Measurements from ENCODE around the gene NLRX1. TPM values are rescaled to one million over a fixed set of nuclear protein-coding genes. Genes with fewer than 3 reads are reported as not detected.
A peak's percentile ranks its signal among the peaks of the same experiment; 100 is the strongest.

Gene NLRX1
- total and polyA plus RNA-seq, 9 donors: 3.1 to 13.4 (median 7.2) TPM

- H3K9me3 ChIP-seq: no peaks in the 10 kb centered on the region
- H3K27me3 ChIP-seq: no peaks in the 10 kb centered on the region
- intact Hi-C loops (cut with DNase I): loop anchor here in 3 of 4 donors (5.0 to 10.0 kb wide), 3 partner anchors 107 to 130 kb away; partner anchors contain the start of gene MCAM (in 3 of the 3)
- WGBS, 3 donors: 37 to 46% (median 40%) methylated on average over 11 of the region's 11 CpGs
- no peak overlapping the region for H3K27ac ChIP-seq
- no peaks in the 10 kb centered on the region for H3K36me3 ChIP-seq
- H3K4me1 ChIP-seq (ENCODE audit: insufficient read depth): no peaks in the 10 kb centered on the region
- TF ChIP-seq CTCF (IDR thresholded peaks at IDR 0.05) (no peak), EP300 (IDR thresholded peaks at IDR 0.05) (no peak), POLR2A (IDR thresholded peaks at IDR 0.05) (no peak)
- no peak for DNase-seq
- peak overlapping the region; percentile 85 for H3K4me3 ChIP-seq
These were observed 39.0 kb downstream of the NLRX1 start for GRCh38 chr11:119207415-119207960.

GRCh38 chr11:119209186-119209585 lies 40.7 kb downstream of the NLRX1 start:
- H3K4me1 ChIP-seq (ENCODE audit: insufficient read depth): no peaks in the 10 kb centered on the region
- DNase-seq: no peak
- TF ChIP-seq EP300 (IDR thresholded peaks at IDR 0.05) (no peak), POLR2A (IDR thresholded peaks at IDR 0.05) (no peak), CTCF (IDR thresholded peaks at IDR 0.05) (no peak)
- no peak overlapping the region for H3K4me3 ChIP-seq
- no peaks in the 10 kb centered on the region for H3K9me3 ChIP-seq
- WGBS, 3 donors: 76 to 87% (median 78%) methylated on average over 7 of the region's 7 CpGs
- no peaks in the 10 kb centered on the region for H3K36me3 ChIP-seq
- H3K27ac ChIP-seq: no peak overlapping the region
- intact Hi-C loops (cut with DNase I): loop anchor here in 3 of 4 donors (5.0 to 10.0 kb wide), 3 partner anchors 106 to 128 kb away; partner anchors contain the start of gene MCAM (in 3 of the 3)
- H3K27me3 ChIP-seq: no peaks in the 10 kb centered on the region

- no peak for DNase-seq
- Histone ChIP-seq H3K27me3 (no peaks in the 10 kb centered on the region), H3K4me1 (ENCODE audit: insufficient read depth) (no peaks in the 10 kb centered on the region), H3K27ac (no peak overlapping the region), H3K4me3 (no peak overlapping the region), H3K36me3 (no peaks in the 10 kb centered on the region), H3K9me3 (no peaks in the 10 kb centered on the region)
- intact Hi-C loops (cut with DNase I): loop anchor here in 2 of 4 donors (10.0 kb wide), 2 partner anchors 75 to 105 kb away; partner anchors contain the start of gene MCAM (in 1 of the 2)
- WGBS, 3 donors: 89 to 92% (median 90%) methylated on average over 3 of the region's 3 CpGs
- TF ChIP-seq EP300 (IDR thresholded peaks at IDR 0.05) (no peak), POLR2A (IDR thresholded peaks at IDR 0.05) (no peak), CTCF (IDR thresholded peaks at IDR 0.05) (no peak)
These were observed 41.5 kb downstream of the NLRX1 start for GRCh38 chr11:119210050-119210449.

GRCh38 chr11:119218141-119218878 lies 49.8 kb downstream of the NLRX1 start:
- Histone ChIP-seq H3K4me3 (no peak overlapping the region), H3K36me3 (no peaks in the 10 kb centered on the region), H3K27me3 (no peaks in the 10 kb centered on the region), H3K9me3 (no peaks in the 10 kb centered on the region), H3K4me1 (ENCODE audit: insufficient read depth) (no peaks in the 10 kb centered on the region), H3K27ac (no peak overlapping the region)
- WGBS, 3 donors: 83 to 88% (median 84%) methylated on average over 8 of the region's 8 CpGs
- no peak for DNase-seq
- TF ChIP-seq POLR2A (IDR thresholded peaks at IDR 0.05) (no peak), EP300 (IDR thresholded peaks at IDR 0.05) (no peak), CTCF (IDR thresholded peaks at IDR 0.05) (no peak)
- intact Hi-C loops (cut with DNase I): loop anchor here in 2 of 4 donors (10.0 kb wide), 2 partner anchors 66 to 96 kb away; partner anchors contain the start of gene MCAM (in 1 of the 2)
